Activated naive CD4-positive, alpha-beta T cell treated with anti-CD3 and anti-CD28 coated beads, Interleukin-2, amount 10 ng/mL, durations not matched to agents 7 days and 5 days (primary cell): ENCODE results near the gene STAT5B.
"Not testable (repeated sequence)": the region's sequence is repeated elsewhere in the genome, so short reads cannot be mapped to it uniquely, and the experiment has no call there.

Source experiments
- CTCF ChIA-PET: fragments of 350-600 bp; sonication (Branson Sonifier 250); formaldehyde crosslinking; loops from one replicate; lab custom pipeline; 2021; ENCODE audit warnings: antibody characterized with exemption; lab: Charles Lee
- DNase-seq: peaks from one replicate; pipeline ENCODE4 v3.0.0-alpha.2; 2020
- H3K27ac Mint-ChIP-seq: one replicate; pipeline ENCODE4 v1.8.0; 2021; ENCODE audit warnings: mild to moderate bottlenecking, moderate library complexity, mixed read lengths
- H3K27me3 Mint-ChIP-seq: one replicate; pipeline ENCODE4 v1.8.0; 2021; ENCODE audit warnings: mild to moderate bottlenecking, mixed read lengths
- H3K36me3 Mint-ChIP-seq: one replicate; pipeline ENCODE4 v1.8.0; 2021; ENCODE audit warnings: mixed read lengths
- H3K4me1 Mint-ChIP-seq: one replicate; pipeline ENCODE4 v1.8.0; 2021; ENCODE audit warnings: mixed read lengths
- H3K4me3 Mint-ChIP-seq: one replicate; pipeline ENCODE4 v1.8.0; 2021; ENCODE audit warnings: mild to moderate bottlenecking, moderate library complexity, mixed read lengths
- H3K9me3 Mint-ChIP-seq: one replicate; pipeline ENCODE4 v1.8.0; 2021; ENCODE audit warnings: mixed read lengths

The STAT5B gene

DNA sequence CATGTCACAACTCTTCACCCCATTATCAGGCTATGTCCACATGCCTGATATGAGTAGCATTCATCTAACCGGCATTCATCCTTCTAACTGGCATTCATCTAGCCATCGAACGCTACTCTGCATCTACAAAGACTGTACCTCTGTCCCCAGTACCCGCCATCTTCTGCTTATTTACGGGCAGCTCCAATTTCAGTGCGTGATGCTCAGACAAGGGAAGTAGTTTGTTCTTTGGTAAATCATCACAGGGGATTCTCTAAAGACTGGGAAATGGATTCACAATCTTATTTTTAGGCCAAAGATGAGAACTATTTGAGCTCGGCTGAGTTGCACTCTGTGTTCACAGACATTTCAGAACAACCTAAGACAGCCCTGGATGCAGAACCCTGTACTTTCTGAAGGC is 39.4 kb downstream of the STAT5B start:
- Mint-ChIP-seq H3K9me3 (no peaks in the 10 kb centered on the region), H3K27me3 (no peaks in the 10 kb centered on the region), H3K4me1 (peaks cover 5% of the 10 kb centered on the region), H3K27ac (peak overlapping the region; percentile 45), H3K36me3 (peaks cover 11% of the 10 kb centered on the region), H3K4me3 (no peak overlapping the region)
- CTCF ChIA-PET: interaction anchor here (0.7 to 3.1 kb wide), 2 partner anchors 11 to 14 kb away, joined by 5 to 9 read pairs; no protein-coding TSS in a partner anchor
- no peak for DNase-seq

DNA sequence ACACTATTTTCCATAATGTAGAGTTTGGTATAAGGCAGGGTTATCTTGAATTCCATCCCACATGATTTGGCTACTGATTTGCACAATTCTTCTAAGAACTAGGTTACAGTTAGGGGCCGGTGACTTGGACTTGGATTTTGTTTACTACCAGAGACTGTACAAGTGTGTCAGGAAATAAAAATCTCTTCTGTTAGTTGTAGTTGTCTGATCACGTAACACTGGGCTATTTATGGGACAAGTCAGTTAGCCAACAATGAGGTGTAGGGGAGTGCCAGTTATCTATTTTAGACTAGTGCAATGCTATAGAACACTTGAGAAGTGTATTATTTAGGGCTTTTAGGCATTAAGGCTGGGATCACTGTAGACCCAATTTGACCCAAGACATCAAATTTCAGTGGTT is 42.2 kb downstream of the STAT5B start:
- H3K4me1 Mint-ChIP-seq: peaks cover 11% of the 10 kb centered on the region
- DNase-seq: no peak
- H3K4me3 Mint-ChIP-seq: no peak overlapping the region
- no peaks in the 10 kb centered on the region for H3K27me3 Mint-ChIP-seq
- CTCF ChIA-PET: no interaction called here
- no peak overlapping the region for H3K27ac Mint-ChIP-seq
- H3K36me3 Mint-ChIP-seq: peaks cover 13% of the 10 kb centered on the region
- H3K9me3 Mint-ChIP-seq: no peaks in the 10 kb centered on the region

DNA sequence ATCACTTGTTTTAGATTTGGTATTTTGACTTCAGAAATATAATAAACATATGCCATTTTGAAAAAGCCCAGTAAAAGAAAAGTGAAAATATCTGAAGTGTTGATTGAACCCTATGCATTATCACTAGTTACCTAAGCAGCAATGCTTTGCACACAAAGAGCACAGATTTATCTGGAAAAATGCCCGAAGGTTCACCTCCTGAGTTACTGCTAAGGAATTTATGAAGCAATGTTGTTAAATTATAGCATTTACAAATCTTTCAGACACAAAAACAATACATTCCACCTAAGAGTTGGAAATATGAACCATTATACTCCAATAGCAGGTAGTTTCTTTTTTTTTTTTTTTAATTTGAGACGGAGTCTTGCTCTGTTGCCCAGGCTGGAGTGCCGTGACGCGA is 43.0 kb downstream of the STAT5B start:
- H3K4me1 Mint-ChIP-seq: peaks cover 18% of the 10 kb centered on the region
- no peak for DNase-seq
- CTCF ChIA-PET: interaction anchor here (2.1 kb wide), 1 partner anchor 10 kb away, joined by 7 read pairs; no protein-coding TSS in a partner anchor
- H3K9me3 Mint-ChIP-seq: no peaks in the 10 kb centered on the region
- no peak overlapping the region for H3K4me3 Mint-ChIP-seq
- H3K27ac Mint-ChIP-seq: no peak overlapping the region
- H3K27me3 Mint-ChIP-seq: no peaks in the 10 kb centered on the region
- peaks cover 15% of the 10 kb centered on the region for H3K36me3 Mint-ChIP-seq

DNA sequence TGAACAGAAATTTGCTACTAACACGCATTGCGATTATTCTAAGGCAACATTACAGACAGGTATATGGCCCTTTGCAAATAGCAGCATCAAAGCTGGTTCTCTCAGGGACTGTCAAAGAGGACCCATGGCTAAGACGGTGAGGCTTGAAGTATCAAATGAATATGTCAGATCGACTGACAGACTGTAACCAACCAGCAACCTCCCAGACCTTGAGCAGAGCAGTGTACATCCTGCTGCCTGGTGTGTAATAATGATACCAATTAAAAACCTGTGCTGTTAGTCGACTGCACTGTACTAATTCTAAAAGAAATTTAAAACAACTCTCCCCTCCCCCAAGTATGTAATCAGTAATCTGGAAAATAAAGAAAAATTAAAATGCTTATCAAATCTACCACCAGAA is 46.0 kb downstream of the STAT5B start:
- H3K27ac Mint-ChIP-seq: no peak overlapping the region
- no peaks in the 10 kb centered on the region for H3K9me3 Mint-ChIP-seq
- DNase-seq: no peak
- peaks cover 20% of the 10 kb centered on the region for H3K4me1 Mint-ChIP-seq
- no peaks in the 10 kb centered on the region for H3K27me3 Mint-ChIP-seq
- H3K4me3 Mint-ChIP-seq: no peak overlapping the region
- CTCF ChIA-PET: interaction anchor here (1.0 to 2.2 kb wide), 2 partner anchors 20 to 92 kb away, joined by 3 to 5 read pairs; no protein-coding TSS in a partner anchor
- peaks cover 31% of the 10 kb centered on the region for H3K36me3 Mint-ChIP-seq

DNA sequence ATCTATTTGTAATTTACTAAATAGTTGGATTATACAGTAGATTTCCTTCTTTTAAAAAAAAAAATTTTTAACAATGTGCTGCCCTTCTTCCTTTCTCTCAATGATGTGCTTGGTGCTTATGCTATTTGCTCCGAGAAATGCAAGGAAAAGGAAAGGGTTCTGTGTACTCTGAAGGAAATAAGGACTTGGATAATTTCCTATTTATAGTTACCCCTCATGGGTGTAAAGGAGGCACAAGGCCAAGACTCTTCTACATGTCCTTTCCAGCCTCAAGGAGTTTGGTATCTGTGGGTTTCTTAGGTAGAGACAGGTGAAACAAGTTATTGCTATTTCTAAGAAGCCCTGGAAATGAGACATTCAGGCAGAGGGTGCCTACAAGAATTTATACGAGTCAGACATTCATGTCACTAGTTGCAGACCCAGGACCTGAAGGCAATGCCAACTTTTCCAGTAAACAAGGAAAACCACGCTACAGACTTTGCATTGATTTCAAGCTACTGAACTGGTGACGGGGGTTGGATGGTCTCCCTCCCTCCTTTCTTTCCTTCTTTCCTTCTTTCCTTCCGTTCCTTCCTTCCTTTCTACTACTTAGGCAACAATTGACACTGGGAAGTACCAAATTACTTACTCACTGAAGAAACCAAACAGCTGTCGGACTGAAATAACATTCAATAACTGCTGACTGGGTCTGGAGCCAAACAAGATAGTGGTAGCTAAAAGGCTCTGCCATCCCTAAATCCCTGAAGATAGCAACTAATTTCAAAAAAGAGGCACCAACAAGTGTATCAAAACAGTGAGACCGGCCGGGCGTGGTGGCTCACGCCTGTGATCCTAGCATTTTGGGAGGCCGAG is 48.1 kb downstream of the STAT5B start:
- CTCF ChIA-PET: interaction anchor here (2.2 kb wide), 1 partner anchor 22 kb away, joined by 5 read pairs; no protein-coding TSS in a partner anchor
- Mint-ChIP-seq H3K4me3 (no peak overlapping the region), H3K27ac (no peak overlapping the region), H3K9me3 (no peaks in the 10 kb centered on the region), H3K4me1 (peaks cover 20% of the 10 kb centered on the region), H3K36me3 (peaks cover 47% of the 10 kb centered on the region), H3K27me3 (no peaks in the 10 kb centered on the region)
- no peak for DNase-seq

DNA sequence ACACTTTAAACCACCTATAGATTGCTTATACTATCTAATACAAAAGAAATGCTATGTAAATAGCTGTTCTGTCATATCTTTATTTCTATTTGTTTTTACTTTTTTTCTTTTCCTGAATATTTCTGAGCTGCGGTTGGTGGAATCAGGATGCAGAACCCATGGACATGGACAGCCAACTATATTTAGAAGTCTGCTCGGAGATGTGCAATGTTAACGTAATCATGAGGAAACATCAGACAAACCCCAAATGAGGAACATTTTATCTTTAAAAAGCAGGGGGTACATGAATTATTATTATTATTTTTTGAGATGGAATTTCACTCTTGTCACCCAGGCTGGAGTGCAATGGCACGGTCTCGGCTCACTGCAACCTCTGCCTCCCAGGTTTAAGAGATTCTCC is 50.5 kb downstream of the STAT5B start:
- DNase-seq: no peak
- no peak overlapping the region for H3K27ac Mint-ChIP-seq
- H3K27me3 Mint-ChIP-seq: no peaks in the 10 kb centered on the region
- H3K9me3 Mint-ChIP-seq: no peaks in the 10 kb centered on the region
- CTCF ChIA-PET: no interaction called here
- peaks cover 19% of the 10 kb centered on the region for H3K4me1 Mint-ChIP-seq
- peaks cover 52% of the 10 kb centered on the region for H3K36me3 Mint-ChIP-seq
- H3K4me3 Mint-ChIP-seq: no peak overlapping the region

DNA sequence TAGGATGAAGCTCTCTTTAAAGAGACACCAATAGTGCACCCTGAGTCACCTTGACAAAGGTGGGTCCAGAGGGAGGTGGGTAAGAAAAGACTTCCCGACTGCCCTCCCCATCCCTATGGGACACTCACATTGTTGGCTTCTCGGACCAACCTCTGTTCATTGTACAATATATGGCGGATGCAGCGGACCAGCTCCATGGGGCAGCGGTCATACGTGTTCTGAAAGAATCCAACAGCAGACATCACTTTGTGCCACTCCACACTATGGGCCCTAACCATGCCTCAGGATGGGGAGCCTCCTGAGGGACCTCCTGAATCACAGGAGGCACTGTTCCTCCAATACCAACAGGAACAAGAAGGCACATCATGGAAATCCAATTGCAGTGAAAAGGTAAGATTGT is 51.5 kb downstream of the STAT5B start:
- Mint-ChIP-seq H3K27me3 (no peaks in the 10 kb centered on the region), H3K4me3 (no peak overlapping the region), H3K27ac (no peak overlapping the region), H3K36me3 (peaks cover 48% of the 10 kb centered on the region), H3K9me3 (no peaks in the 10 kb centered on the region), H3K4me1 (peaks cover 11% of the 10 kb centered on the region)
- CTCF ChIA-PET: interaction anchor here (0.6 to 3.5 kb wide), 3 partner anchors 13 to 179 kb away, joined by 6 to 37 read pairs (median 24); no protein-coding TSS in a partner anchor
- DNase-seq: no peak

DNA sequence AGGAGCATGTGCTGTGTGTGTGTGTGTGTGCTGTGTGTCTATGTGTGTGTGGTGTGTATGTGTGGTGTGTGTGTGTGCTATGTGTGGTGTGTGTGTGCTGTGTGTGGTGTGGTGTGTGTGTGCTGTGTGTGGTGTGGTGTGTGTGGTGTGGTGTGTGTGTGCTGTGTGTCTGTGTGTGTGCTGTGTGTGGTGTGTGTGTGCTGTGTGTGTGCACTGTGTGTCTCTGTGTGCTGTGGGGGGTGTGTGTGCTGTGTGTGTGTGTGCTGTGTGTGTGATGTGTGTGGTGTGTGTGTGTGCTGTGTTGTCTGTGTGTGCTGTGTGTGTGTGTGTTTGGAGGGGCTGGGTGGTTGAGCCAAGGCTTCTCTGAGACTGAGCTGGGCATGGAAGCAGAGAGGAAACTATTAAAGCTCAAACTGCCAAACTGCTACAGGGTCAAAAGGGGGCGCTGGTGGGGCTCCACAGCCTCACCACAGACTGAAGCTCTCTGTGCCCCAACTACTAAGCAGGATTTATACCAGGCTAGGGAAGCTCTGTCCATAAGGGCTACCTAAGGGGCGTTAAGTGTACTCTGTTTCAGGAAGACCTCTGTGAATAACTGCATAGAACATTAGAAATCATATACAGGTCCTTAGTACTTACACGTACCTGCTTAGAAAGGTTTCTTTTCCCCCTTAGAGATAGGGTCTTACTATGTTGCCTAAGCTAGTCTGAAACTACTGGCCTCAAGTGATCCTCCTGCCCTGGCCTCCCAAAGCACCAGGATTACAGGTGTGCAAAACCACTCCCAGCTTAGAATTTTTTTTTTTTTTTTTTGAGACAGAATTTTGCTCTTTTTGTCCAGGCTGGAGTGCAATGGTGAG is 54.1 kb downstream of the STAT5B start:
- H3K9me3 Mint-ChIP-seq: no peaks in the 10 kb centered on the region
- H3K4me1 Mint-ChIP-seq: no peaks in the 10 kb centered on the region

DNA sequence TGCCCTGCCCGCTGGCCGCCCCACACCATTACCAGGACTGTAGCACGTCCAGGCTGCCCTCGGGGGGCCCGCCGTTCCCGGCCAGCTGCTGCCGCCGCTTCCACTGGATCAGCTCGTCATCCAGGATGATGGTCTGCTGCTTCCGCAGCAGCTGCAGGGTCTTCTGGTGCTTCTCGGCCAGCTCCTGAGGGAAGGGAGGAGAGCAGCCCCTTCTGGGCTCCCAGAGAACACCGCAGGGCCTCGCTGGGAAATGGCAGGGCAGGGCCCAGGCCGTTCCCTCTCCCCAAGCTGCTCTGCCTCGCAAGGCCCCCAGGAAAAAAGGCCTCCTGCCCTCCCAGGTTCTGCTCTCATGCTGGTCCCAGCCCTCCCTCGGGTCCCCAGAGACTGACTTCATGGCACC is 56.9 kb downstream of the STAT5B start:
- H3K36me3 Mint-ChIP-seq: peaks cover 43% of the 10 kb centered on the region
- DNase-seq, H3K4me1 Mint-ChIP-seq, H3K9me3 Mint-ChIP-seq, H3K27ac Mint-ChIP-seq, H3K4me3 Mint-ChIP-seq, H3K27me3 Mint-ChIP-seq, CTCF ChIA-PET: not testable (repeated sequence)

More for the DNA sequence above, 54.1 kb downstream of the STAT5B start:
- Mint-ChIP-seq H3K36me3 (peaks cover 48% of the 10 kb centered on the region), H3K27me3 (no peaks in the 10 kb centered on the region), H3K4me3 (no peak overlapping the region), H3K27ac (no peak overlapping the region)
- DNase-seq: peak; percentile 69
- CTCF ChIA-PET: interaction anchor here (0.6 to 3.5 kb wide), 44 partner anchors 8 to 996 kb away, joined by 3 to 61 read pairs (median 5); partner anchors contain the start of genes GHDC, STAT5A and STAT5B

DNA sequence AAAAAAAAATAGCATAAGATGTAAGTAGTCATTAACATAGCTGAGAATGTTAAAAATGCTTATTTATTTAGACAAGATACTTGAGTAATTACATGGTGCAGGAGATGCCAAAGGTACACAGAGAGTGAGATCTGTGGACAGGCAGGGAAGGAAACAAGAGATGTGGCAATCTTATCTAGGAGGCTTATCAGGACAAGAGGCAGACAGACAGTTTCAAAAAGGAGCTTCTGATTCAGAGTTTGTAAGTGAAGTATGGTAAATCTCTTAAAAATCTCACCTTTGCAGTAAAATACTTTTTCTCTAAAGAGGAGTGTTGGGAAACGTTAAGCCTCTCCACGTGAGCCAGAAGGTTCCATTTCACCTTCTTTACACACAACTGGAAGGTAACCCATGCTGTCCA is 62.0 kb downstream of the STAT5B start:
- CTCF ChIA-PET: interaction anchor here (0.6 to 2.1 kb wide), 2 partner anchors 8 to 188 kb away, joined by 3 to 7 read pairs; no protein-coding TSS in a partner anchor
- DNase-seq: no peak

DNA sequence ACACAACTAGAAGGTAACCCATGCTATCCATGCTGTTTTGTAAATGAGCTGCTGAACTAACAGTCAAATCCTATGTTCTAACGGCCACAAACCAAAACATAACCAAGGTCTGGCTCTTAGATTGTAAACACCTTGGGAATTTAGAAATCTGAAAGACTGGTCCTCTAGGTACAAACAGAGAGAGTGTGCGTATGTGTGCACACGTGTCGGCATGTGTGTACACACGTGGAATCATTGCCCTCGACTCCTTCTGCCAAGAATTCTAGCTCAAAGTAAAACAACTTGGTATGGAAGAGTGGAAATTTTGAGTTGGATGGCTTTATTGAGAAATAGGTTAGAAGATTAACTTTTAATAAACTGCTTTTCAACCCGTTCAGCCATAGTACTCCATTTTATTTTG is 63.8 kb downstream of the STAT5B start:
- Mint-ChIP-seq H3K36me3 (peaks cover 55% of the 10 kb centered on the region), H3K27me3 (no peaks in the 10 kb centered on the region), H3K9me3 (no peaks in the 10 kb centered on the region)

More for the DNA sequence above, 62.0 kb downstream of the STAT5B start:
- Mint-ChIP-seq H3K4me3 (no peak overlapping the region), H3K27me3 (no peaks in the 10 kb centered on the region), H3K36me3 (peaks cover 59% of the 10 kb centered on the region), H3K4me1 (no peaks in the 10 kb centered on the region), H3K27ac (no peak overlapping the region), H3K9me3 (no peaks in the 10 kb centered on the region)

DNA sequence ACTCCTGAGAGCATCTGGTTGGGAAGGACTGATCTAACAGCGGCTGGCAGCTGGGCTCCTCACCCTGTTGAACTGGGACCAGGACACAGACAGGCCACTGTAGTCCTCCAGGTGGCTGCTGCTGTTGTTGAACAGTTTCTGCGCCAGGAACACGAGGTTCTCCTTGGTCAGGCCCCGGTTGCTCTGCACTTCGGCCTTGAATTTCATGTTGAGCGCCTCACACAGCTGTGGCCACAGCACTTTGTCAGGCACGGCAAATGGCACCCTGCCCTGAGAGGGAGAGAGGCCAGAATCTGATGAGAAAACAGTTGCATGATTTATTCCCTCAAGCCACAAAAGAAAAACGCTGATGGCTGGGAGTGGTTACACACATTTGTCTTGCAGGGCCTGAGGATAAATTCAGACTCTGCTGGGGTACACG is 64.3 kb downstream of the STAT5B start:
- not testable (repeated sequence) for H3K4me3 Mint-ChIP-seq, DNase-seq, H3K27ac Mint-ChIP-seq, H3K9me3 Mint-ChIP-seq, H3K27me3 Mint-ChIP-seq, H3K4me1 Mint-ChIP-seq
- CTCF ChIA-PET: interaction anchor here (0.9 kb wide), 1 partner anchor 10 kb away, joined by 4 read pairs; no protein-coding TSS in a partner anchor
- peaks cover 54% of the 10 kb centered on the region for H3K36me3 Mint-ChIP-seq

More for the DNA sequence above, 63.8 kb downstream of the STAT5B start:
- DNase-seq: no peak
- CTCF ChIA-PET: interaction anchor here (0.6 kb wide), 1 partner anchor 305 kb away, joined by 3 read pairs; no protein-coding TSS in a partner anchor
- Mint-ChIP-seq H3K4me3 (no peak overlapping the region), H3K27ac (no peak overlapping the region), H3K4me1 (no peaks in the 10 kb centered on the region)

DNA sequence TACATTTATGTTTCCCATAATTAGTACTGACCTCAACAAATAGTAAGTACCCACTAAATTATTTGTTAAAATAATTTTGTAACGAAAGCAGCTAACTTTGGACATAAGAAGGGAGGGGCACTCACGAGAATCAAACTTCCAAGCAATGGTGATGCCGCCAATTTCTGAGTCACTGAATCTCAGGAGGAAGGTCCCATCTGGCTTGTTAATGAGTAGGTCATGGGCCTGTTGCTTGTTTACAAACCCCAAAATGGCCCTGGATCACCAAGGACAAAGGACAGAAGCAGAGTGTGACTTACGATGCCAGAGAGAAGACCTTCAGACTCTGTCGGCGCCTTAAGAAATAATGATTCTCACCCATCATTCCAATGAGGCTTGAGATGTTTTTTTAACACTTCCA is 66.1 kb downstream of the STAT5B start:
- DNase-seq: no peak
- CTCF ChIA-PET: interaction anchor here (0.6 to 1.5 kb wide), 3 partner anchors 12 to 29 kb away, joined by 3 to 6 read pairs (median 3); no protein-coding TSS in a partner anchor
- Mint-ChIP-seq H3K4me3 (no peak overlapping the region), H3K9me3 (no peaks in the 10 kb centered on the region), H3K27me3 (no peaks in the 10 kb centered on the region), H3K27ac (no peak overlapping the region), H3K36me3 (peaks cover 60% of the 10 kb centered on the region), H3K4me1 (no peaks in the 10 kb centered on the region)

DNA sequence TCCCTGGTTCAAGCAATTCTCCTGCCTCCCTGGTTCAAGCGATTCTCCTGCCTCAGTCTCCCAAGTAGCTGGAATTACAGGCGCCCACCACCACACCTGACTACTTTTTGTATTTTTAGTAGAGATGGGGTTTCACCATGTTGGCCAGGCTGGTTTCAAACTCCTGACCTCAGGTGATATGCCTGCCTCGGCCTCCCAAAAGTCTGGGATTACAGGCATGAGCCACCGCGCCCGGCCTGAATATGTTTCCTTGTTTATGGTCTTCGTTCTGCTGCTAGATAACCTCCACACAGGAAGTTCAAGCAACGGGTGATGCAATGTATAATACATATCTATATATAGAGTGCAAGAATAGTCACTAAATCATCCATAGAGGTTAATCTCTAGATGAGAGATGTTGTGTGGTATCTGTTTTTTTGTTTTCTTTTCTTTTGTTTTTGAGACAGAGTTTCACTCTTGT is 70.0 kb downstream of the STAT5B start:
- H3K36me3 Mint-ChIP-seq: peaks cover 68% of the 10 kb centered on the region
- not testable (repeated sequence) for DNase-seq, H3K27ac Mint-ChIP-seq

More for the DNA sequence above, 70.0 kb downstream of the STAT5B start:
- H3K4me1 Mint-ChIP-seq, CTCF ChIA-PET, H3K4me3 Mint-ChIP-seq, H3K27me3 Mint-ChIP-seq, H3K9me3 Mint-ChIP-seq: not testable (repeated sequence)
